GM12864 (cell line): ENCODE data around the gene RALGPS1.

Source experiments
- DNase-seq: peaks from one replicate; pipeline ENCODE4 v3.0.0-alpha.2; 2011; ENCODE audit warnings: low read depth
- H3K4me3 ChIP-seq: 2 replicates; pipeline ENCODE4 v1.5.1; 2011; ENCODE audit warnings: mild to moderate bottlenecking, low read depth, low read length, control low read depth
- CTCF ChIP-seq: IDR thresholded peaks from 2 replicates; pipeline ENCODE4 v1.5.1; 2011; ENCODE audit warnings: low read depth, mild to moderate bottlenecking, moderate library complexity, low read length, control low read depth, inconsistent platforms; ENCODE audit errors: missing control alignments

Gene RALGPS1

GRCh38 chr9:127065592-127065991, 151.0 kb downstream of the RALGPS1 start:
- H3K4me3 ChIP-seq: no peak overlapping the region
- TF ChIP-seq CTCF: no peak
- no peak for DNase-seq

GRCh38 chr9:127066060-127066850, 151.7 kb downstream of the RALGPS1 start:
- no peak overlapping the region for H3K4me3 ChIP-seq

GRCh38 chr9:127066851-127067136, 152.2 kb downstream of the RALGPS1 start:
- no peak for TF ChIP-seq CTCF
- no peak for DNase-seq
- no peak overlapping the region for H3K4me3 ChIP-seq

More at GRCh38 chr9:127066060-127066850, 151.7 kb downstream of the RALGPS1 start:
- TF ChIP-seq CTCF: no peak
- no peak for DNase-seq

GRCh38 chr9:127067603-127068220, 153.1 kb downstream of the RALGPS1 start:
- DNase-seq: no peak
- no peak overlapping the region for H3K4me3 ChIP-seq
- TF ChIP-seq CTCF: no peak

- TF ChIP-seq CTCF: no peak
- DNase-seq: no peak
- H3K4me3 ChIP-seq: no peak overlapping the region
Observed at GRCh38 chr9:127074561-127075548, 160.3 kb downstream of the RALGPS1 start.

- TF ChIP-seq CTCF: no peak
- no peak overlapping the region for H3K4me3 ChIP-seq
- DNase-seq: no peak
Observed at GRCh38 chr9:127075624-127076372, 161.2 kb downstream of the RALGPS1 start.
